ENCODE results near the gene TLCD1.

The TLCD1 gene

GRCh38 chr17:28735242-28735722 is 9.2 kb upstream of the TLCD1 start:
- no peak overlapping the region for H2AFZ ChIP-seq (ENCODE audit: low read depth, low read length, severe bottlenecking)
- H3F3A ChIP-seq (ENCODE audit: insufficient read depth) = peaks cover 40% of the 10 kb centered on the region
- H3K9me3 ChIP-seq (ENCODE audit: insufficient read depth, low read length) = peaks cover 6% of the 10 kb centered on the region; the same call in 1 of the 2 replicates
- TF ChIP-seq EZH2phosphoT487 (conservative IDR thresholded peaks at IDR 0.05; ENCODE audit: low read length) (no peak), CTCF (IDR thresholded peaks at IDR 0.05; ENCODE audit: insufficient read depth, low read length, poor library complexity, severe bottlenecking) (no peak)
- H3K79me2 ChIP-seq (ENCODE audit: insufficient read depth, low read length) = no peaks in the 10 kb centered on the region
- H3K9me2 ChIP-seq (replicated peaks; ENCODE audit: insufficient read depth, low read length) = no peaks in the 10 kb centered on the region
- no peak overlapping the region for H3K4me3 ChIP-seq (ENCODE audit: insufficient read depth, low read length, poor library complexity, severe bottlenecking)
- peaks cover 10% of the 10 kb centered on the region; the same call in 1 of the 2 replicates for H3K36me3 ChIP-seq (ENCODE audit: low read length)
- peak overlapping the region; percentile 70 for H3K27ac ChIP-seq (ENCODE audit: low read depth, low read length)
- H3K9ac ChIP-seq (ENCODE audit: low read length) = no peak overlapping the region
- H3K27me3 ChIP-seq (ENCODE audit: low read length) = no peaks in the 10 kb centered on the region
- no peak overlapping the region for H3K4me2 ChIP-seq (ENCODE audit: low read depth, low read length, poor library complexity, severe bottlenecking)
- H4K20me1 ChIP-seq (ENCODE audit: low read depth, low read length) = no peaks in the 10 kb centered on the region

- H3K27me3 ChIP-seq (ENCODE audit: low read length) = no peaks in the 10 kb centered on the region
- peak overlapping the region; percentile 70 for H3K27ac ChIP-seq (ENCODE audit: low read depth, low read length)
- no peak overlapping the region for H3K9ac ChIP-seq (ENCODE audit: low read length)
- H3K9me2 ChIP-seq (replicated peaks; ENCODE audit: insufficient read depth, low read length) = no peaks in the 10 kb centered on the region
- no peak for TF ChIP-seq EZH2phosphoT487 (conservative IDR thresholded peaks at IDR 0.05; ENCODE audit: low read length)
- no peak for TF ChIP-seq CTCF (IDR thresholded peaks at IDR 0.05; ENCODE audit: insufficient read depth, low read length, poor library complexity, severe bottlenecking)
- H2AFZ ChIP-seq (ENCODE audit: low read depth, low read length, severe bottlenecking) = no peak overlapping the region
- H3K4me3 ChIP-seq (ENCODE audit: insufficient read depth, low read length, poor library complexity, severe bottlenecking) = no peak overlapping the region
- no peak overlapping the region for H3K4me2 ChIP-seq (ENCODE audit: low read depth, low read length, poor library complexity, severe bottlenecking)
- peaks cover 40% of the 10 kb centered on the region for H3F3A ChIP-seq (ENCODE audit: insufficient read depth)
- no peaks in the 10 kb centered on the region for H4K20me1 ChIP-seq (ENCODE audit: low read depth, low read length)
- H3K79me2 ChIP-seq (ENCODE audit: insufficient read depth, low read length) = peaks cover 3% of the 10 kb centered on the region; the same call in 1 of the 2 replicates
- peaks cover 10% of the 10 kb centered on the region; the same call in 1 of the 2 replicates for H3K36me3 ChIP-seq (ENCODE audit: low read length)
- peaks cover 6% of the 10 kb centered on the region; the same call in 1 of the 2 replicates for H3K9me3 ChIP-seq (ENCODE audit: insufficient read depth, low read length)
Observed at GRCh38 chr17:28734712-28735241, 8.7 kb upstream of the TLCD1 start.

- Histone ChIP-seq H3K36me3 (ENCODE audit: low read length) (peaks cover 10% of the 10 kb centered on the region; the same call in 1 of the 2 replicates), H3K9ac (ENCODE audit: low read length) (peak overlapping the region; percentile 15; the same call in 1 of the 2 replicates), H3K27ac (ENCODE audit: low read depth, low read length) (peak overlapping the region; percentile 70), H4K20me1 (ENCODE audit: low read depth, low read length) (no peaks in the 10 kb centered on the region), H3K9me3 (ENCODE audit: insufficient read depth, low read length) (peaks cover 6% of the 10 kb centered on the region; the same call in 1 of the 2 replicates), H3K9me2 (replicated peaks; ENCODE audit: insufficient read depth, low read length) (no peaks in the 10 kb centered on the region), H3K27me3 (ENCODE audit: low read length) (no peaks in the 10 kb centered on the region), H3K79me2 (ENCODE audit: insufficient read depth, low read length) (peaks cover 6% of the 10 kb centered on the region; the same call in 1 of the 2 replicates), H2AFZ (ENCODE audit: low read depth, low read length, severe bottlenecking) (no peak overlapping the region), H3F3A (ENCODE audit: insufficient read depth) (peaks cover 37% of the 10 kb centered on the region), H3K4me2 (ENCODE audit: low read depth, low read length, poor library complexity, severe bottlenecking) (peak overlapping the region; percentile 11), H3K4me3 (ENCODE audit: insufficient read depth, low read length, poor library complexity, severe bottlenecking) (no peak overlapping the region)
- TF ChIP-seq CTCF (IDR thresholded peaks at IDR 0.05; ENCODE audit: insufficient read depth, low read length, poor library complexity, severe bottlenecking) (no peak), EZH2phosphoT487 (conservative IDR thresholded peaks at IDR 0.05; ENCODE audit: low read length) (no peak)
Observed at GRCh38 chr17:28733346-28733745, 7.3 kb upstream of the TLCD1 start.
